Colonic mucosa (tissue), 4 donors: ENCODE data around the gene GDF9. TPM values are rescaled to one million over a fixed set of nuclear protein-coding genes. Genes with fewer than 3 reads are reported as not detected.

ENCODE experiments used
- DNase-seq: peaks from one replicate; pipeline ENCODE4 v3.0.0-alpha.2; 2020
- H3K27ac ChIP-seq: fragments of 200-600 bp; one replicate; pipeline ENCODE4 v1.8.0; 2021
- H3K27me3 ChIP-seq: fragments of 200-600 bp; one replicate; pipeline ENCODE4 v1.8.0; 2021
- H3K36me3 ChIP-seq: fragments of 200-600 bp; one replicate; pipeline ENCODE4 v1.8.0; 2021
- H3K4me1 ChIP-seq: fragments of 200-600 bp; one replicate; pipeline ENCODE4 v1.8.0; 2021; ENCODE audit warnings: mild to moderate bottlenecking
- H3K4me3 ChIP-seq: fragments of 200-600 bp; one replicate; pipeline ENCODE4 v1.8.0; 2021
- H3K9ac ChIP-seq, 2 donors: one replicate each; pipeline ENCODE4 v1.7.0; 2013; ENCODE audit warnings: control low read depth in 2 of 2, low read depth in 2 of 2, low read length in 2 of 2
- H3K9me3 ChIP-seq: fragments of 200-600 bp; one replicate; pipeline ENCODE4 v1.8.0; 2021
- intact Hi-C: fragments of 100-400 bp; cut with DNase I; formaldehyde crosslinking; loops from one replicate; pipeline ENCODE4 v1.14.1; 2022
- total RNA-seq, 2 donors: library from RNA; stranded (reverse); fragmentation: NEBNext Ultra II Directional in 1 of 2; extraction: Animal tissue kit (Norgen Biotek cat#: 25700) in 1 of 2; gene quantifications; one replicate each; pipeline ENCODE4 v1.2.1, GENCODE V29; 2021
- TF ChIP-seq, protein P1 (sequence below): fragments of 200-600 bp; IDR thresholded peaks from one replicate; pipeline ENCODE4 v1.8.0; 2022; ENCODE audit warnings: antibody characterized with exemption, mild to moderate bottlenecking
- donor health status: healthy.
- donor health status: DM: no; HTN: no; CAD: no.
- donor health status: DM: no; HTN: no; CAD: no.

GDF9 gene
- total RNA-seq, 2 donors from 2014 or later = 0.64 to 0.69 TPM

DNA sequence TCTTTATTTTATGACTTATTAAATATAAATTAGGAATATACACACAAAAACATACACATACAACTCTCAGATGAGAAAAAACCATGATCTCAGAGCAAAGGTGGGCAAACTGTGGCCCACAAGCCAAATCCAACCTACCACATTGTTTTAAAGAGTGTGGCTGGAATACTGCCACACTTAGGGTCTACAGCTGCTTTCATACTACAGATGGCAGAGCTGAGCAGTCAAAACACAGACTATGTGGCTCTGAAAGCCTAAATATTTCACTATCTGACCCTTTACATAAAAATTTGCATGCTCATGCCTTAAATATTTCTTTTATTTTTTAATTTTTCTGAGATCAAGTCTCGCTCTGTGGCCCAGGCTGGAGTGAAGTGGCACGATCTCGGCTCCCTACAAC is 35.5 kb upstream of the GDF9 start:
- Histone ChIP-seq H3K4me3 (no peak overlapping the region), H3K27me3 (no peaks in the 10 kb centered on the region), H3K36me3 (peaks cover 8% of the 10 kb centered on the region), H3K4me1 (no peaks in the 10 kb centered on the region), H3K9ac (no peak overlapping the region), H3K9me3 (no peaks in the 10 kb centered on the region), H3K27ac (no peak overlapping the region)
- no peak for DNase-seq
- intact Hi-C loops = no loop called here
- TF ChIP-seq, protein P1, sequence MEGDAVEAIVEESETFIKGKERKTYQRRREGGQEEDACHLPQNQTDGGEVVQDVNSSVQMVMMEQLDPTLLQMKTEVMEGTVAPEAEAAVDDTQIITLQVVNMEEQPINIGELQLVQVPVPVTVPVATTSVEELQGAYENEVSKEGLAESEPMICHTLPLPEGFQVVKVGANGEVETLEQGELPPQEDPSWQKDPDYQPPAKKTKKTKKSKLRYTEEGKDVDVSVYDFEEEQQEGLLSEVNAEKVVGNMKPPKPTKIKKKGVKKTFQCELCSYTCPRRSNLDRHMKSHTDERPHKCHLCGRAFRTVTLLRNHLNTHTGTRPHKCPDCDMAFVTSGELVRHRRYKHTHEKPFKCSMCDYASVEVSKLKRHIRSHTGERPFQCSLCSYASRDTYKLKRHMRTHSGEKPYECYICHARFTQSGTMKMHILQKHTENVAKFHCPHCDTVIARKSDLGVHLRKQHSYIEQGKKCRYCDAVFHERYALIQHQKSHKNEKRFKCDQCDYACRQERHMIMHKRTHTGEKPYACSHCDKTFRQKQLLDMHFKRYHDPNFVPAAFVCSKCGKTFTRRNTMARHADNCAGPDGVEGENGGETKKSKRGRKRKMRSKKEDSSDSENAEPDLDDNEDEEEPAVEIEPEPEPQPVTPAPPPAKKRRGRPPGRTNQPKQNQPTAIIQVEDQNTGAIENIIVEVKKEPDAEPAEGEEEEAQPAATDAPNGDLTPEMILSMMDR = no peak

DNA sequence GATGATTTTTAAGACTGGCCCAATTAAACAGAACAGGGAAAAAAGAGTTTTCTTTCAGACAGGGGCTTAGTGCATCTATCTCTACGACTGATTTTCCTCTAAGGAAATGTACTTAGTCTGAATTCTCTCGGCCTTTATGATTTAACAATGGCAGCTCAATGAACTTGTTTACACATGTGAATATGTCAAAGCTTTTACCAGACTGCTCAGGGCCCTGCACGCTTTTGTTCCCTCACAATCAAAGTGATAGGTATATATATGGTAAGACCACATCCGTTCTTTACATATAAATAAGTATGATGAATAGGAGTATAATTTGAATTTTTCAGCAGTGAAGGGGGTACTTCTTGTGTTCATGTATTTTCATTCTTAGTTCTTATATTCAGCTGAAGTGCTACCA is 34.8 kb upstream of the GDF9 start:
- Histone ChIP-seq H3K4me1 (no peaks in the 10 kb centered on the region), H3K9me3 (no peaks in the 10 kb centered on the region), H3K27me3 (no peaks in the 10 kb centered on the region), H3K4me3 (no peak overlapping the region), H3K27ac (no peak overlapping the region), H3K36me3 (peaks cover 8% of the 10 kb centered on the region), H3K9ac (no peak overlapping the region)
- TF ChIP-seq, protein P1 = no peak
- intact Hi-C loops = no loop called here
- DNase-seq = no peak

DNA sequence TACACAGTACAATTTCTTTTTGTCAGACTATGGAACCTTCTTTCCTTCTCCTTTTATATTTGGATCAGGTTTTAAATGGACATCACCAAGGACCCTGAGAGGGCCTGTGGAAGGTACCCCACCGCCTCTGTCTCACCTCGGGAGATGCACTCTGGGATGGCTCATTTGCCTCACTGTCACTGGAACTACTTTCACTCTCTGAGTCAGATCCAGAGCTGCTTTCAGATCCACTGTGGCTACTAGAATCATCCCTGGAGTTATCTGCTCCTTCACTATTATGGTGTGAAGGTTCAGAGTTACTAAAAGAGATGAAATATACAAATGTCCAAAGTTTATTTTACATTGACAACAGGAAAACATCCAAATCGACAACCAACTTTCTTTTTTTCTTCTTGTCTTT is 31.8 kb upstream of the GDF9 start:
- no peak overlapping the region for H3K9ac ChIP-seq
- no peaks in the 10 kb centered on the region for H3K4me1 ChIP-seq
- intact Hi-C loops = no loop called here
- no peaks in the 10 kb centered on the region for H3K27me3 ChIP-seq
- TF ChIP-seq, protein P1 = no peak
- no peaks in the 10 kb centered on the region for H3K9me3 ChIP-seq
- H3K36me3 ChIP-seq = peaks cover 8% of the 10 kb centered on the region
- H3K4me3 ChIP-seq = no peak overlapping the region
- no peak for DNase-seq
- no peak overlapping the region for H3K27ac ChIP-seq

DNA sequence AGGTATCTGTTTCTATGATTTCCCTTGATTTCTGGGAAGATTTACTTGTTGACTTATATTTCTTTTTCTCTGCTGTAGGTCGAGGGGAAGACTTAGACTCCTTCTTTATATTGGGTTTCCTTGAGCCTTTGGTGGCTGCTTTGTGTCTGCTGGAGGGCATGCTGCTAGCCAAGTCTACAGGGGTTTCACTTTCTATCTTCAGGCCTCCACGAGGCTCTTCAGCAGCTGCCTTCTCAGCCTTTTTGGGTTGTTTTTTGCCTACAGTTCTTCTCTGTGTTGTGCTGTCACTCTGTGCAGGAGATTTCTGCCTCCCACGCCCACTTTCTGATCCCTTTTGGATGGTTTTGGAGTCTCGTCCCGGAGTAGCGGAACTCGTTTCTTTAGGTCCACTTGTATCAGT is 30.4 kb upstream of the GDF9 start:
- Histone ChIP-seq H3K4me1 (no peaks in the 10 kb centered on the region), H3K4me3 (no peak overlapping the region), H3K27ac (no peak overlapping the region), H3K36me3 (peaks cover 8% of the 10 kb centered on the region), H3K9me3 (no peaks in the 10 kb centered on the region), H3K27me3 (no peaks in the 10 kb centered on the region), H3K9ac (no peak overlapping the region)
- intact Hi-C loops = no loop called here
- no peak for DNase-seq
- TF ChIP-seq, protein P1 = no peak

DNA sequence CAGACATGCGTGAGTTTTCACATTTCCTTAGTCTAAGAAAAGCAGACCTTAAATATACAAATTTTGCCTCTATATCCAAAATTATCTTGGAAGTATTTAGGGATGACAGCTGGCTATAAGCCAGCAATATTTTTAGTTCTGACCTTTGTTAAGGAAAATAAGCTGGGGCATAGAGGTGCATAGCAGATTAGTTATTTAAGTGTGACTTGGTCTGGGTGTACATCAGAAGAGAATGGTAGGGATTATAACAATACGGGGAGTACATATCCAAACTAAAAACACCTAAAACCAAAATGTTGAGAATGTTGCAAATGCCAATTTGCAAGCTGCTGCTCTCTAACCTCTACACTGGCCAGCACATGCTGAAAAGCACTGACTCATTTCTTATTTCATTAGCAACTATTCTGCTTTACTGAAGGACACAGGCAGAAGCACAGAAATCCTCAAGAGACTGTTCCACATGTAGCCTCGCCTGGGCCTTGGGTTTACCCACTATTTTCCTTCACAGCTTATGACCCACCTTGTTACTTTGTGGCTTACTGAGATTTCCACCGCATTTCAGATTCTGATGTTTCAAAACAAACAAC is 29.5 kb upstream of the GDF9 start:
- Histone ChIP-seq H3K27me3 (no peaks in the 10 kb centered on the region), H3K27ac (no peak overlapping the region), H3K4me1 (no peaks in the 10 kb centered on the region), H3K4me3 (no peak overlapping the region), H3K9me3 (no peaks in the 10 kb centered on the region), H3K9ac (no peak overlapping the region), H3K36me3 (peaks cover 8% of the 10 kb centered on the region)
- TF ChIP-seq, protein P1 = no peak
- DNase-seq = no peak
- intact Hi-C loops = no loop called here
